ENCODE results near the gene ZACN. TPM values are rescaled to one million over a fixed set of nuclear protein-coding genes. Genes with fewer than 3 reads are reported as not detected.
A peak's percentile ranks its signal among the peaks of the same experiment; 100 is the strongest.

ZACN gene
- total RNA-seq, 1 donor from 2014 or later, result not detected

GRCh38 chr17:76091526-76092286, 12.7 kb downstream of the ZACN start:
- intact Hi-C loops (cut with DNase I), result no loop called here
- Histone ChIP-seq H3K27ac (no peak overlapping the region), H3K27me3 (ENCODE audit: low read depth) (no peaks in the 10 kb centered on the region), H3K4me1 (no peaks in the 10 kb centered on the region), H3K36me3 (peaks cover 100% of the 10 kb centered on the region), H3K4me3 (no peak overlapping the region), H3K9me3 (no peaks in the 10 kb centered on the region)
- TF ChIP-seq, protein P1, sequence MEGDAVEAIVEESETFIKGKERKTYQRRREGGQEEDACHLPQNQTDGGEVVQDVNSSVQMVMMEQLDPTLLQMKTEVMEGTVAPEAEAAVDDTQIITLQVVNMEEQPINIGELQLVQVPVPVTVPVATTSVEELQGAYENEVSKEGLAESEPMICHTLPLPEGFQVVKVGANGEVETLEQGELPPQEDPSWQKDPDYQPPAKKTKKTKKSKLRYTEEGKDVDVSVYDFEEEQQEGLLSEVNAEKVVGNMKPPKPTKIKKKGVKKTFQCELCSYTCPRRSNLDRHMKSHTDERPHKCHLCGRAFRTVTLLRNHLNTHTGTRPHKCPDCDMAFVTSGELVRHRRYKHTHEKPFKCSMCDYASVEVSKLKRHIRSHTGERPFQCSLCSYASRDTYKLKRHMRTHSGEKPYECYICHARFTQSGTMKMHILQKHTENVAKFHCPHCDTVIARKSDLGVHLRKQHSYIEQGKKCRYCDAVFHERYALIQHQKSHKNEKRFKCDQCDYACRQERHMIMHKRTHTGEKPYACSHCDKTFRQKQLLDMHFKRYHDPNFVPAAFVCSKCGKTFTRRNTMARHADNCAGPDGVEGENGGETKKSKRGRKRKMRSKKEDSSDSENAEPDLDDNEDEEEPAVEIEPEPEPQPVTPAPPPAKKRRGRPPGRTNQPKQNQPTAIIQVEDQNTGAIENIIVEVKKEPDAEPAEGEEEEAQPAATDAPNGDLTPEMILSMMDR (IDR thresholded peaks at IDR 0.05), result no peak
- ATAC-seq, result no peak
- DNase-seq, result peak; percentile 25

- no peaks in the 10 kb centered on the region for H3K27me3 ChIP-seq (ENCODE audit: low read depth)
- intact Hi-C loops (cut with DNase I), result no loop called here
- no peak overlapping the region for H3K4me3 ChIP-seq
- no peaks in the 10 kb centered on the region for H3K9me3 ChIP-seq
- H3K36me3 ChIP-seq, result peaks cover 100% of the 10 kb centered on the region
- H3K27ac ChIP-seq, result no peak overlapping the region
- no peak for ATAC-seq
- peak; percentile 17 for DNase-seq
- TF ChIP-seq, protein P1 (IDR thresholded peaks at IDR 0.05), result no peak
- no peaks in the 10 kb centered on the region for H3K4me1 ChIP-seq
Observed at GRCh38 chr17:76092526-76093413, 13.8 kb downstream of the ZACN start.

DNA sequence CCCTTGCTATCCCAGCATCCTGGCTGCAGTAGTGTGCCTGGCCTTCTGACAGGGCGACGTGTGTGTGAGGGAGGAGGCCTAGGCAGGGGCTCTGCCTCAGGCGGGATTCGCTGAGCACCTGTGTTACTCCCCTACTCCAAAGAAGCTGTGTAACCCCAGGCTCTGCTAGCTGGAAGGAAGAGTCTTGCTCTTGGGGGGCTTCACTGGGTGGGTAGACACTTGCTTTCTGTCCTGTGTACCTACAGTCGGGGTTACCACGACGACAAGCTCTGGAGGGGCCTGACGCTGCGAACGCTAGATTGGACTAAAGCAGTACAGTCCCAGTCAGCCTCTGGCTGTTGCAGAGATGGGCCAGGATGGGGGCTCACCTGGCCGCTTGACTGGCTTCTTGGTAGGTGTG, 15.1 kb downstream of the ZACN start:
- Histone ChIP-seq H3K36me3 (peaks cover 99% of the 10 kb centered on the region), H3K27me3 (ENCODE audit: low read depth) (no peaks in the 10 kb centered on the region), H3K27ac (no peak overlapping the region), H3K4me3 (no peak overlapping the region), H3K4me1 (no peaks in the 10 kb centered on the region), H3K9me3 (no peaks in the 10 kb centered on the region)
- intact Hi-C loops (cut with DNase I), result no loop called here
- ATAC-seq (no peak), DNase-seq (peak; percentile 35)
- TF ChIP-seq, protein P1 (IDR thresholded peaks at IDR 0.05), result no peak

- H3K27ac ChIP-seq, result no peak overlapping the region
- TF ChIP-seq, protein P1 (IDR thresholded peaks at IDR 0.05), result no peak
- H3K9me3 ChIP-seq, result no peaks in the 10 kb centered on the region
- H3K36me3 ChIP-seq, result peaks cover 99% of the 10 kb centered on the region
- ATAC-seq, result no peak
- no peak overlapping the region for H3K4me3 ChIP-seq
- intact Hi-C loops (cut with DNase I), result no loop called here
- H3K27me3 ChIP-seq (ENCODE audit: low read depth), result no peaks in the 10 kb centered on the region
- H3K4me1 ChIP-seq, result no peaks in the 10 kb centered on the region
- peak; percentile 34 for DNase-seq
Observed at GRCh38 chr17:76095943-76096342, 17.0 kb downstream of the ZACN start.

DNA sequence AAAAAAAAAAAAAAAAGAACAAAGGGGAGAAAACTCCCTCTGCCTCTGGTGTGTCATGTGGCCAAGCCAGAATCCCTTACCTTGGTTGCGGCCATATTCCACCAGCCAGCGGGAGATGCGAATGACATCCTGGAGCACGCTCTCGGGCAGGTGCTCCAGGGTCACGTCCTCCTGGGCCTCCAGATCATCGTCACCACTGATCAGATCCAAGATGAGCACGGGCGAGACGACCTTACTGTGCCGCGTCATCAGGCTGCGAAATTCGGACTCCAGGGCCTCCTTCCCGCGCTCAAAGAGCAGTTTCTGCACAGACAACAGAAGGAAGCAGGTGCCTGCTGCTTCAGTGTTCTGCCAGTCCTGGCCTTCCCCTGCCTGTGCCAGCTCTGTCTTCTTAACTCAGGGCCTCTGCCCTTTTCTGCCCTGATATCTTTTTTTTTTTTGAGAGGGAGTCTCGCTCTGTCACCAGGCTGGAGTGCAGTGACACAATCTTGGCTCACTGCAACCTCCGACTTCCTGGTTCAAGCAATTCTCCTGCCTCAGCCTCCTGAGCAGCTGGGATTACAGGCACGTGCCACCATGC, 18.8 kb downstream of the ZACN start:
- H3K27ac ChIP-seq, result no peak overlapping the region
- intact Hi-C loops (cut with DNase I), result no loop called here
- DNase-seq (peak; percentile 24), ATAC-seq (no peak)
- TF ChIP-seq, protein P1 (IDR thresholded peaks at IDR 0.05), result no peak
- H3K9me3 ChIP-seq, result no peaks in the 10 kb centered on the region
- H3K36me3 ChIP-seq, result peaks cover 90% of the 10 kb centered on the region
- peaks cover 11% of the 10 kb centered on the region for H3K4me1 ChIP-seq
- H3K4me3 ChIP-seq, result no peak overlapping the region
- no peaks in the 10 kb centered on the region for H3K27me3 ChIP-seq (ENCODE audit: low read depth)

Data from lower lobe of right lung (tissue), 2 donors.